ENCODE measurements around the gene BLTP2.

BLTP2 gene

GRCh38 chr17:28597606-28598383, 47.2 kb downstream of the BLTP2 start:
- no peak for DNase-seq
